HG03039 (cell line): Measurements from ENCODE around the gene GALNT16.
A peak's percentile ranks its signal among the peaks of the same experiment; 100 is the strongest.

Experiments used
- ATAC-seq: cut with Tn5 transposase; IDR thresholded peaks from one replicate; pipeline ENCODE4 v1.9.1; 2021; ENCODE audit warnings: mild to moderate bottlenecking, moderate library complexity; ENCODE audit not compliant: unreplicated experiment

GALNT16 gene

GRCh38 chr14:69333791-69334337 lies 73.9 kb downstream of the GALNT16 start:
- ATAC-seq, result no peak

DNA sequence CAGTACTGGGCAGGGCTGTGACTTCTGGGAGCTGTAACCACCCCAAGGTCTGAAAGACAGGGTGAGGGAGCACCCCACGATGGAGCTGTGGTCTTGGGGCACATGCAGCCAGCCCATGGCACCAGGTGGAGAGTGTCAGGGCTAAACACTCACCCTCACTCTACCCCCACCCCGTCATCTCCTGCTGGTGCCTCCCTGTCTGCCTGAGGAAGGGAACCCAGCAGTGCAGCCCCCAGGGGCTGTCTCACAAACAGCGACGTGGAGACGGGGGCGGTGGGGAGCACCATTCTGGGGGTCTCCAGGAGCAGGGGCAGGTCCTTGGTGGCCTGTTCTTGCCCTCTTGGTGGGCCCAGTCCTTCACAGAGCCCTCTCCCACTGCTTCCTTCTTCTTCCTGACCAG lies 74.6 kb downstream of the GALNT16 start:
- no peak for ATAC-seq

DNA sequence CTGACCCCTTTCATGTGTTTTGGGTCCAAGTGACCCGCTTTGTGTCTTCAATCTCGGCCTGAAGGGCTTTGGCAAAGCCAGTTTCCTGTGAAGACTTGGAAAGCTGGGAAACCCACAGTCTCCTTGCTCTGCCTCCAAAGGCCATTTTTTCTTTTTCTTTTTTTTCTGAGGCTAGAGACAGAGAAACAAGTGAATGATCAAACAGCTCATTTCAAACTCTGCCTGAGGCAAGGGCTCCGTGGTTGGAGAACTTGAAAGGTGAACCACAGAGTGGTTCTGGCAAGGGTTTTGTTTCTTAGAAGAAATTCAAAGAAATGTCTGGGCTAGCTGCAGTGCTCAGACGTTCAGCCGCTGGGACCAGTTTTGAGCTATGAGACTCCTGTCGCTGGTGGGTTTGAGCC lies 75.4 kb downstream of the GALNT16 start:
- ATAC-seq, result no peak

DNA sequence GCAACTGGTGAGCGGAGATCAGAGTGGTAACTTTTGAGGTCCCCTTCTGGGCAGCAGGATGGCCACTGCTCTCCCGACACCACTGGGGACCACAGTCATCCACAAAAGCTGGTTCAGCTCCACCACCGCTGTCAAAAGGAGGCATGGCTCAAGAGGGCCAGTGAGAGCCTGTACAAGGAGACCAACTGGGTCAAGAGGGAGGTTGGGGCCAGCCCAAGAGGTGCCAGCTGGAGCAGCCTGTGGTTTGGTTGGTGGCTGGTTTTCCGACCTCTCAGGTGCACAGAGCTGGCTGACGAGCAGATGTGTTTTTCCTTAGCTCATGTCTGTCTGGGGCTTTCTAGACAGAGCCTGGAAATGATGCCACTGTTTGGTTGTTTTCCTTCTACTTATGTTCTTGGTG lies 78.0 kb downstream of the GALNT16 start:
- ATAC-seq, result no peak

- no peak for ATAC-seq
Measured at GRCh38 chr14:69339426-69339825, 79.5 kb downstream of the GALNT16 start.

DNA sequence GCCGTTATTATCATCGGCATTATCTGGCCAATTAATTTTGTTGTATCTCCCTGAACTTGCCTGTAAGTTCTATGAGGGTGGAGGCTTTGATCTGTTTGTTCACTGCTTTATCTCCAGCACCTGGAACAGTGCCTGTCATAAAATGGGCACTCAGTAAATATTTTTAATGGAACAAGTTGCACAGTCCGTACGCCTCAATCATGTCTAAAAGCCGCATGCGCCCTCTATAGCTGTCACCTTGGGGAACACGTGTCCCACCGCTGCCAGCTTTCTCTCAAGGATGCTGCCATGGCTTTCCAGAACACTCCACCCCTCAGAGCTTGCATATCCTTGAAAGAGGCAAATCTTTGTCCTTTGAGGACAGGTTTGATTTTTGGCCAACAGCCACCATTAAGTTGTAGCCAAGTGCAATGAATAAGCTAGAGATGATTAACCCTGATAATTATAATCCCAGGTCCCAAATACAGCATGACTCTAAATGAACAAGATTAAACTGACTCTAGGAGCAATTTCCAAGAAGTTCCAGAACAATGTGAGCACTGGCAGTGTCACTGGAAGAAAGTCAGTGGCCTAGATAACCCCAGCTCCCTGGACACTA lies 83.1 kb downstream of the GALNT16 start:
- ATAC-seq, result no peak

DNA sequence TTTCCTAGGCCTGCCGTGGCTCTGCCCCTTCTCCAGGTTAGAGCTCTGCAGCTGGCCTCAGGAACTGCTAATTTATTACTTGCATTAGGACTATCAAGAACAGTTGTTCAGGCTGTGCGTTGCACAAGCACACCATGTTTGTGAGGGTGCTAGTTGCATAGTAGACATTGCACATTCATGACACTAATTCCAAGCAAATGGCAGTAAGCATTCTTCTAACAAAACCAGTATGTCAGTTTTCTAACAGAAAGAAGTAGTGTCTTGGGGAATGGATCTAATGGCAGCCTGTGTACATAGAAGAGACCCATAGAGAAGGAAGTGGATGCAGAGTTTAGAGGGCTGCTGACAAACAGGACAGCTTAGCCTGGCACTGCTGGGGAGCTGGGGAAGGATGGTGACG lies 84.2 kb downstream of the GALNT16 start:
- no peak for ATAC-seq

GRCh38 chr14:69345402-69345801 lies 85.4 kb downstream of the GALNT16 start:
- ATAC-seq, result no peak

DNA sequence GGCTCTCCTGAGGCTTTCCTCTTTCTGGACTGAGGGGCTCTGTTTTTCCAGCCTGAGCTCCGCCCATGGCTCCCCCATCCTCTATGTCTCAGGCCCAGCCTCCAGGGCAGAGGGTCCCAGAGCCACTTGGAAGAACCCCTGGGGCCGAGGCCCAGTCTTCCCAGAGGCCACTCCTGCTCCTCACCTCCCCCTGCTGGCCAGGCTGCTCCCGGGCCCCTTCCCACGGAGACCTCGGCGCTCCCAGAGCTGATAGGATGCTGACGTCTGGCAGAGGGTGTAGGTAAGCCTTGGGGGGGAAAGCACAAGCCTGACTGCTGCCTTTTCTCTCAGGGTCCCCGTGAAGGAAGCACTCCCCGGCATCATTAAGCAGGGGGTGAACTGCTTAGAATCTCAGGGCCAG lies 86.8 kb downstream of the GALNT16 start:
- ATAC-seq, result no peak

DNA sequence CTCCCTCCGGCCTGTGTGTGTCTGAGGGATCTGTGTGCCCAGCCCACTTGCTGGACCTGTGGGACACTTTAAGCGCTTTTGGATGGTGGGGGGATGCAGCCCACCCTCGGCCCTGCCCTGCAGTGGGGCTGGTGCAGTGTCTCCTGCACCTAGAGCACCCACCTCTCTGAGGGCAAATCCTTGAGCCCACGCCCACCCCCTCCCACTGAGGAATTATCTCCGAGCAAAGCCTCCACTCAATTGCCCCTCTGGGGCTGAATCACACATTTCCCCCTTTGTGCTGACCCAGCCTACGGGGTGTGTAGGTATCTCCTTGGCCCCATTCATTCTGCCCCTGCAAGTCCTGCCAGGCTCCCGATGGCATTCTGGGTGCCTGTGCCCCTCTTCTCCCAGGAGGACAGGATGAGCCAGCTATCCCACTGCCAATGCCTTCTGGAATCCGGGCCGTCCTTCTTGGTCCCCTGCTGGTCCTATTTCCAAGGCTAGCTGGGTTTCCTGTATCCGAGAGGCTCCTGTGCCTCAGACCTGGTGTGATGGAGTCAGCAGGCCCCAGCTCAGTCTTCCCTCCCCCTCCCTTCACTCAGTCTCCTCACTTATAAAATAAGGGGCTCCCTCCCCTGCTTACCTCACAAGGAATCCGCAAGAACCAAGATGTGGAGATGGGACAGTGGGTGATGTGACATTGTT lies 89.3 kb downstream of the GALNT16 start:
- ATAC-seq, result no peak

DNA sequence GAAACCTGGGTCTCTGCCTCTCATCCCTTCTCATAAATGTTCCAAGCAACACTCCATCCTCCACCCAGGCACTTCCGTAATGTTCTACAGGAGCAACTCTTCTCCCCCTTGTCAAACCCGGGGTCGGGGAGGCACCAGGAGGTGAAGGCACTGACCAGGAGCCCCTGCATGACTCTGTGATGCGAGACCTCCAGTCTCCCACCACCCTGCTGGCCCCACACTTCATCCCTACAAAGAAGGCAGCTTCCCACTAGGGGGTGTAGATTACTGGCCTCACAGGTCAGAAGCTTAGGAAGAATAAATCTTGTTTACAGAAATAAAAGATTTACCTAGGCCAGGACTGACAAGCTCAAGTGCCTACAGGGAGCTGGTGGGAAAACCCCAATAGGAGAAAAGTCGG lies 90.9 kb downstream of the GALNT16 start:
- ATAC-seq, result no peak

GRCh38 chr14:69351385-69351784 lies 91.4 kb downstream of the GALNT16 start:
- ATAC-seq, result no peak

DNA sequence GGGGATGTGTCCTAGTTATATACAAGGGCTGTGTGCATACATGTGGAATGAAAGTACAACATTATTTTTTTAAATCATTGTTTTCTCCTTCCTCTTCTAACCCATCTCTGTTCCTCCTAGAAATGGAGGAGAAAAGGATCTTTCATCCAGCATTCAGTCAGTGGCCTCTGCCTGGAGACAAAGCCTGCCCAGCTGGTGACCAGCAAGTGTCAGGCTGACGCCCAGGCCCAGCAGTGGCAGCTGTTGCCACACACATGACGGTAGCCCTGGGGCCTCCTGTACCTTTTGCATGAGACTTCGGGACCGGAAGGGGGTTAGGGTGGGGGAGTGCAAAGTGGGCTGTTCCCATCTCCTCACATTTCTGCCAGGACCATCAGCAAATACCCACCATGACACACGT lies 92.0 kb downstream of the GALNT16 start:
- no peak for ATAC-seq

- ATAC-seq, result no peak
Measured at GRCh38 chr14:69353168-69353567, 93.2 kb downstream of the GALNT16 start.

- peak; percentile 73 for ATAC-seq
Measured at GRCh38 chr14:69354383-69355153, 94.6 kb downstream of the GALNT16 start.

GRCh38 chr14:69355154-69355597 lies 95.2 kb downstream of the GALNT16 start:
- no peak for ATAC-seq

DNA sequence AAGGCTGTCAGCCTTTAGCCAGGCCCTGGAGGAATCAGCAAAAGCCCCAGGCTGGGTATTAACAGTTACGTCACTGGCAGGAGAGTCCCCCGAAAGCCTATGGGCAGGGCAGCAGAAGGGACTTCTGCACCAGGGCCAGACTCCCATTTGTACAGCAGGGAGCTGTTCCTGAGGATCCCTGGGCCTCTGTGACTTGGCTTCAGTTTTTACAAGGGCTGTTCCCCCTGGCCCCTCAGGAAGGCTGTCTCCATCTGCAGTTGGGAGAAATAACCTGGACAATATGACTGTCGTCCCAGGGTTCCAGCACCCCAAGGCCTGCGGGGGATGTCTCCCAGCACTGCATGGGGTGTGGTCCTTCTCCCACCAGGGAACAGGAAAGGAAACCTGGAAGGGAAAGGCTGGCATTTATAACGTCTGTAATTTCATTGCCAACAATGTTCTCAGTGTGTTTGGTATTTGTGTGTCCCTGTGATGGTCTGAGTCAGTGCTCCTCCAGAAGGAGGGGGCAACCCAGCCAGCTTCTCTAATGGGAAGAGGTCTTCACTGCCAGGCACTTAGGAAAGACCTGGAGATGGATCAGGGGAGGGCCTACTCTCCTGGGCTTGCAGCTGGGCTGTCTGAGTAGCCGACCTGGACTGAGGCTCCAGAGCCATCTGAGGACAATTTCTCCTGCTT lies 95.8 kb downstream of the GALNT16 start:
- no peak for ATAC-seq

GRCh38 chr14:69356903-69357543 lies 97.1 kb downstream of the GALNT16 start:
- ATAC-seq, result no peak

- ATAC-seq, result no peak
Measured at GRCh38 chr14:69357544-69358200, 97.7 kb downstream of the GALNT16 start.
